HCT116 (cell line): ENCODE measurements around the gene PRPF6.

ENCODE experiments used
- EGR1 ChIP-seq: IDR thresholded peaks from 2 replicates; pipeline ENCODE4 v1.6.1; 2012; ENCODE audit warnings: low read depth
- EZH2 ChIP-seq: fragments of 200-600 bp; sonication (generic); IDR thresholded peaks from 2 replicates; pipeline ENCODE4 v1.6.1; 2017; ENCODE audit warnings: antibody characterized with exemption, mixed run types
- EZH2phosphoT487 ChIP-seq: fragments of 200-600 bp; IDR thresholded peaks from 2 replicates; pipeline ENCODE4 v1.6.1; 2018; ENCODE audit warnings: antibody characterized with exemption, borderline replicate concordance
- POLR2A ChIP-seq: IDR thresholded peaks from 2 replicates; pipeline ENCODE4 v1.7.0; 2011; ENCODE audit warnings: borderline replicate concordance; ENCODE audit not compliant: insufficient read depth, insufficient read length; ENCODE audit errors: extremely low read depth
- POLR2AphosphoS5 ChIP-seq: IDR thresholded peaks from 2 replicates; pipeline ENCODE4 v1.6.1; 2011; ENCODE audit warnings: mild to moderate bottlenecking, low read depth, low read length, moderate library complexity
- SIN3A ChIP-seq: IDR thresholded peaks from 2 replicates; pipeline ENCODE4 v1.6.1; 2012; ENCODE audit warnings: low read depth
- TCF7L2 ChIP-seq: IDR thresholded peaks from 2 replicates; pipeline ENCODE4 v1.7.0; 2011; ENCODE audit warnings: borderline replicate concordance, inconsistent platforms; ENCODE audit not compliant: insufficient read depth, insufficient read length; ENCODE audit errors: extremely low read depth
- TF ChIP-seq, protein P1 (sequence below), 3 experiments: fragments of 200-600 bp in 1 of 3; sonication (generic) in 1 of 3; IDR thresholded peaks in 2 of 3; conservative IDR thresholded peaks in 1 of 3; 2 replicates each; pipeline ENCODE4 v1.5.1; 2012 to 2017; ENCODE audit warnings: low read depth in 2 of 3, low read length in 2 of 3, antibody characterized with exemption in 1 of 3, borderline replicate concordance in 1 of 3, control low read depth in 1 of 3, mild to moderate bottlenecking in 1 of 3, mixed read lengths in 1 of 3, mixed run types in 1 of 3, moderate library complexity in 1 of 3; ENCODE audit not compliant: insufficient read depth in 1 of 3
- TF ChIP-seq, protein P2 (sequence below): IDR thresholded peaks from 2 replicates; pipeline ENCODE4 v1.6.1; 2012

DNA sequence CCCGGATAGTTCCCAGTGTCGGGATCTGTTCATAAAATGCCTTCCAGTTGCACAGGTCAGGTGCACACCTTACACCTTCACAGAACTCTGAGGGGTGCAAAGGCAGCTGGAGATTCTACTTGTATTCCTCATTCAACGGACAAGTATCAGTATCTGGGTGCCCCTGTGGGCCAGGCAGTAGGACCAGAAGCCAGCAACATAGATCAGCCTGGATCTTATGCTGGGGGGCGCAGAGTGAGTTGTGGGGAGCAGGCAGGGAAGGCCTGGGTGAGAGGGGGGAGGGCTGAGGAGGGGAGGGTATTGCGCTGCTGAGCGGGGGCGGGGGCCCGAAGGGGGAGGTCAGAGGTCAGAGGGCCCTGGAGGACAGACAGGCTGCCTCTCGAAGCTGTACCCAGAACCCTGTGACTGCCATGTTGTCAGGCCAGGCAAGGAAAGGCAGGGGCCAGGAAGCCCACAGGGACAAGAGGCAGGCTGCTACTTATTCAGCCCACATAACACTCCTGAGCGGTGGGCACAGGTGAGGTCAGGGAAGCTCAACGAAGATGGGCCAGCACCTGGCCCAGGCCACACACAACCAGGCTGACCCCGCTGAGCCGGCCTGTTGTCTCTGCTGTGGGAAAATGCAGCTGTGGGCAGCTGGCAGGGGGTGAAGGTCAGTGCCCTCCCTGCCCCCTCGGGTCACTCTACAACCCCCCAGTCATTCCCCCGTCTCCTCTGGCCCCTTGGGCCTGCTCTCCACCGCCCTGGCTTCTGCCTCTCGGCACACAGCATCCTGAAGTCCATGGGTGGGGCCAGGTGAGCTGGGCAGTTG is 100.1 kb downstream of the PRPF6 start:
- TF ChIP-seq, protein P1, sequence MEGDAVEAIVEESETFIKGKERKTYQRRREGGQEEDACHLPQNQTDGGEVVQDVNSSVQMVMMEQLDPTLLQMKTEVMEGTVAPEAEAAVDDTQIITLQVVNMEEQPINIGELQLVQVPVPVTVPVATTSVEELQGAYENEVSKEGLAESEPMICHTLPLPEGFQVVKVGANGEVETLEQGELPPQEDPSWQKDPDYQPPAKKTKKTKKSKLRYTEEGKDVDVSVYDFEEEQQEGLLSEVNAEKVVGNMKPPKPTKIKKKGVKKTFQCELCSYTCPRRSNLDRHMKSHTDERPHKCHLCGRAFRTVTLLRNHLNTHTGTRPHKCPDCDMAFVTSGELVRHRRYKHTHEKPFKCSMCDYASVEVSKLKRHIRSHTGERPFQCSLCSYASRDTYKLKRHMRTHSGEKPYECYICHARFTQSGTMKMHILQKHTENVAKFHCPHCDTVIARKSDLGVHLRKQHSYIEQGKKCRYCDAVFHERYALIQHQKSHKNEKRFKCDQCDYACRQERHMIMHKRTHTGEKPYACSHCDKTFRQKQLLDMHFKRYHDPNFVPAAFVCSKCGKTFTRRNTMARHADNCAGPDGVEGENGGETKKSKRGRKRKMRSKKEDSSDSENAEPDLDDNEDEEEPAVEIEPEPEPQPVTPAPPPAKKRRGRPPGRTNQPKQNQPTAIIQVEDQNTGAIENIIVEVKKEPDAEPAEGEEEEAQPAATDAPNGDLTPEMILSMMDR (IDR thresholded peaks at IDR 0.05 in 2 of 3, conservative IDR thresholded peaks at IDR 0.05 in 1 of 3; ENCODE audit: borderline replicate concordance in 1 of 3, insufficient read depth in 1 of 3, low read depth in 2 of 3, low read length in 2 of 3) = no peak
- TF ChIP-seq POLR2AphosphoS5 (no peak), POLR2A (no peak), SIN3A (no peak), EZH2phosphoT487 (no peak), EGR1 (no peak), EZH2 (no peak), TCF7L2 (no peak)
- TF ChIP-seq, protein P2, sequence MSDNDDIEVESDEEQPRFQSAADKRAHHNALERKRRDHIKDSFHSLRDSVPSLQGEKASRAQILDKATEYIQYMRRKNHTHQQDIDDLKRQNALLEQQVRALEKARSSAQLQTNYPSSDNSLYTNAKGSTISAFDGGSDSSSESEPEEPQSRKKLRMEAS = no peak
